Measurements from ENCODE around the gene POU2AF1. TPM values are rescaled to one million over a fixed set of nuclear protein-coding genes. Genes with fewer than 3 reads are reported as not detected.
A peak's percentile ranks its signal among the peaks of the same experiment; 100 is the strongest.

The POU2AF1 gene
- total and polyA plus RNA-seq, 2 of the 13 experiments (the other 11 are each of a cell fraction or from before 2014, with no cell fraction given): 1.9 to 3.6 TPM

GRCh38 chr11:111351374-111352055 is 27.6 kb downstream of the POU2AF1 start (continued):
- TF ChIP-seq ZNF451 (CRISPR knock-in tag; IDR thresholded peaks at IDR 0.05) (no peak), RARG (CRISPR knock-in tag; IDR thresholded peaks at IDR 0.05; ENCODE audit: low read depth) (no peak), ZNF292 (CRISPR knock-in tag; IDR thresholded peaks at IDR 0.05; ENCODE audit: borderline replicate concordance, low read depth) (0 out of 2 replicates have a peak, but pooled peaks have one; percentile 41), ZNF337 (CRISPR knock-in tag; IDR thresholded peaks at IDR 0.05; ENCODE audit: borderline replicate concordance, low read depth) (no peak), ZNF3 (CRISPR knock-in tag; IDR thresholded peaks at IDR 0.05) (no peak), DDIT3 (CRISPR knock-in tag; IDR thresholded peaks at IDR 0.05) (no peak), ZNF264 (CRISPR knock-in tag; IDR thresholded peaks at IDR 0.05) (no peak), ERF (CRISPR knock-in tag; IDR thresholded peaks at IDR 0.05) (no peak), ZNF383 (CRISPR knock-in tag; IDR thresholded peaks at IDR 0.05; ENCODE audit: borderline replicate concordance) (no peak), HNF4A (CRISPR knock-in tag; IDR thresholded peaks at IDR 0.05) (peak; percentile 37), NFYC (CRISPR knock-in tag; IDR thresholded peaks at IDR 0.05) (no peak), ZNF737 (CRISPR knock-in tag; IDR thresholded peaks at IDR 0.05; ENCODE audit: borderline replicate concordance) (no peak), HNRNPUL1 (IDR thresholded peaks at IDR 0.05; ENCODE audit: low read depth, low read length) (no peak), ZNF775 (CRISPR knock-in tag; IDR thresholded peaks at IDR 0.05; ENCODE audit: borderline replicate concordance) (no peak), CCDC6 (CRISPR knock-in tag; IDR thresholded peaks at IDR 0.05) (no peak), ZNF589 (CRISPR knock-in tag; conservative IDR thresholded peaks at IDR 0.05) (no peak), ZNF160 (CRISPR knock-in tag; IDR thresholded peaks at IDR 0.05) (no peak), ZNF281 (CRISPR knock-in tag; IDR thresholded peaks at IDR 0.05; ENCODE audit: borderline replicate concordance) (no peak), FIP1L1 (IDR thresholded peaks at IDR 0.05; ENCODE audit: borderline replicate concordance, insufficient read depth, low read depth, low read length) (no peak), MBD4 (IDR thresholded peaks at IDR 0.05; ENCODE audit: borderline replicate concordance, low read length) (no peak), ZNF296 (CRISPR knock-in tag; conservative IDR thresholded peaks at IDR 0.05) (no peak), FOXA3 (CRISPR knock-in tag; IDR thresholded peaks at IDR 0.05) (peak; percentile 88), ZNF563 (CRISPR knock-in tag; IDR thresholded peaks at IDR 0.05) (no peak), KAT7 (CRISPR knock-in tag; IDR thresholded peaks at IDR 0.05; ENCODE audit: borderline replicate concordance) (no peak), RCOR2 (CRISPR knock-in tag; IDR thresholded peaks at IDR 0.05) (0 out of 2 replicates have a peak, but pooled peaks have one; percentile 31), RBM39 (IDR thresholded peaks at IDR 0.05; ENCODE audit: low read depth, low read length, poor library complexity, severe bottlenecking) (no peak), HHEX (CRISPR knock-in tag; IDR thresholded peaks at IDR 0.05) (0 out of 2 replicates have a peak, but pooled peaks have one; percentile 35)
- TF ChIP-seq, protein P1, sequence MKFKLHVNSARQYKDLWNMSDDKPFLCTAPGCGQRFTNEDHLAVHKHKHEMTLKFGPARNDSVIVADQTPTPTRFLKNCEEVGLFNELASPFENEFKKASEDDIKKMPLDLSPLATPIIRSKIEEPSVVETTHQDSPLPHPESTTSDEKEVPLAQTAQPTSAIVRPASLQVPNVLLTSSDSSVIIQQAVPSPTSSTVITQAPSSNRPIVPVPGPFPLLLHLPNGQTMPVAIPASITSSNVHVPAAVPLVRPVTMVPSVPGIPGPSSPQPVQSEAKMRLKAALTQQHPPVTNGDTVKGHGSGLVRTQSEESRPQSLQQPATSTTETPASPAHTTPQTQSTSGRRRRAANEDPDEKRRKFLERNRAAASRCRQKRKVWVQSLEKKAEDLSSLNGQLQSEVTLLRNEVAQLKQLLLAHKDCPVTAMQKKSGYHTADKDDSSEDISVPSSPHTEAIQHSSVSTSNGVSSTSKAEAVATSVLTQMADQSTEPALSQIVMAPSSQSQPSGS (CRISPR knock-in tag; IDR thresholded peaks at IDR 0.05): no peak
